DMS53 treated with DMSO at 0.1 percent for 48 hours (cell line): ENCODE measurements around the gene RLN3.

Source experiments
- DNase-seq: peaks from one replicate; lab custom pipeline; 2025; ENCODE audit not compliant: unreplicated experiment; lab: John Stamatoyannopoulos, UW

Gene RLN3

GRCh38 chr19:14073925-14074838 lies 46.2 kb downstream of the RLN3 start:
- no peak for DNase-seq

GRCh38 chr19:14078411-14078810 lies 50.5 kb downstream of the RLN3 start:
- DNase-seq, result no peak
